ENCODE data around the gene TEX36.

DNA sequence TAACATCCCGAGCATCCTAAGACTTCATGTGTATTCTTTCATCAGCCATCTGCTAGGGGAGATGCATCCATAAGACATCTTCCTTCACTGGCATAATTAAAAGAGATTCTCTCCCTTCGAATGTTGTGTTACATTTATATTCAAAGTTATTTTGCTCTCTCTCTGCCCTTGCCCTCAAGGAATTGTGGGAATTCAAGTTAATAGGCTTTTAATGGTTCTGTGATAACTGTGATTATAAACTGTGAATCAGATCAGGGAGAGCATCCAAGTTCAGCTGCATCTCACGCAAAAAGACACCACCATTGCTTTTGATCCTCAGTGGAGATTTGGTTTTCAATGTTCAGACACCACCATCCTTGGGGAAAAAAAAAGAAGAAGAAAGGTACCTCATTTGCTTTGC is 9.2 kb upstream of the TEX36 start:
- TF ChIP-seq, protein P1, sequence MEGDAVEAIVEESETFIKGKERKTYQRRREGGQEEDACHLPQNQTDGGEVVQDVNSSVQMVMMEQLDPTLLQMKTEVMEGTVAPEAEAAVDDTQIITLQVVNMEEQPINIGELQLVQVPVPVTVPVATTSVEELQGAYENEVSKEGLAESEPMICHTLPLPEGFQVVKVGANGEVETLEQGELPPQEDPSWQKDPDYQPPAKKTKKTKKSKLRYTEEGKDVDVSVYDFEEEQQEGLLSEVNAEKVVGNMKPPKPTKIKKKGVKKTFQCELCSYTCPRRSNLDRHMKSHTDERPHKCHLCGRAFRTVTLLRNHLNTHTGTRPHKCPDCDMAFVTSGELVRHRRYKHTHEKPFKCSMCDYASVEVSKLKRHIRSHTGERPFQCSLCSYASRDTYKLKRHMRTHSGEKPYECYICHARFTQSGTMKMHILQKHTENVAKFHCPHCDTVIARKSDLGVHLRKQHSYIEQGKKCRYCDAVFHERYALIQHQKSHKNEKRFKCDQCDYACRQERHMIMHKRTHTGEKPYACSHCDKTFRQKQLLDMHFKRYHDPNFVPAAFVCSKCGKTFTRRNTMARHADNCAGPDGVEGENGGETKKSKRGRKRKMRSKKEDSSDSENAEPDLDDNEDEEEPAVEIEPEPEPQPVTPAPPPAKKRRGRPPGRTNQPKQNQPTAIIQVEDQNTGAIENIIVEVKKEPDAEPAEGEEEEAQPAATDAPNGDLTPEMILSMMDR (IDR thresholded peaks at IDR 0.05), result no peak
- no peak for TF ChIP-seq POLR2A (IDR thresholded peaks at IDR 0.05)

All from esophagus squamous epithelium (tissue), 4 donors.